ENCODE results near the gene RPRD1B.

- TF ChIP-seq, protein P1, sequence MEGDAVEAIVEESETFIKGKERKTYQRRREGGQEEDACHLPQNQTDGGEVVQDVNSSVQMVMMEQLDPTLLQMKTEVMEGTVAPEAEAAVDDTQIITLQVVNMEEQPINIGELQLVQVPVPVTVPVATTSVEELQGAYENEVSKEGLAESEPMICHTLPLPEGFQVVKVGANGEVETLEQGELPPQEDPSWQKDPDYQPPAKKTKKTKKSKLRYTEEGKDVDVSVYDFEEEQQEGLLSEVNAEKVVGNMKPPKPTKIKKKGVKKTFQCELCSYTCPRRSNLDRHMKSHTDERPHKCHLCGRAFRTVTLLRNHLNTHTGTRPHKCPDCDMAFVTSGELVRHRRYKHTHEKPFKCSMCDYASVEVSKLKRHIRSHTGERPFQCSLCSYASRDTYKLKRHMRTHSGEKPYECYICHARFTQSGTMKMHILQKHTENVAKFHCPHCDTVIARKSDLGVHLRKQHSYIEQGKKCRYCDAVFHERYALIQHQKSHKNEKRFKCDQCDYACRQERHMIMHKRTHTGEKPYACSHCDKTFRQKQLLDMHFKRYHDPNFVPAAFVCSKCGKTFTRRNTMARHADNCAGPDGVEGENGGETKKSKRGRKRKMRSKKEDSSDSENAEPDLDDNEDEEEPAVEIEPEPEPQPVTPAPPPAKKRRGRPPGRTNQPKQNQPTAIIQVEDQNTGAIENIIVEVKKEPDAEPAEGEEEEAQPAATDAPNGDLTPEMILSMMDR (IDR thresholded peaks at IDR 0.05; ENCODE audit: borderline replicate concordance, extremely low read depth, low read length, poor library complexity, severe bottlenecking) = no peak
- TF ChIP-seq EZH2 (IDR thresholded peaks at IDR 0.05; ENCODE audit: borderline replicate concordance, low read depth, low read length, severe bottlenecking) = no peak
Measured at GRCh38 chr20:37990571-37991151, 42.9 kb upstream of the RPRD1B start.

All from DND-41 (cell line).